H1 (cell line): ENCODE measurements around the gene ATP2B1. TPM values are rescaled to one million over a fixed set of nuclear protein-coding genes. Genes with fewer than 3 reads are reported as not detected.

Experiments used
- CTCF ChIA-PET: fragments of 300-600 bp; sonication (Branson Sonifier 250); formaldehyde crosslinking; loops from one replicate; lab custom pipeline; 2021; ENCODE audit not compliant: partially characterized antibody; lab: Charles Lee
- POLR2A ChIA-PET: fragments of 300-600 bp; sonication (Branson Sonifier 250); formaldehyde crosslinking; loops from one replicate; lab custom pipeline; 2021; ENCODE audit warnings: inconsistent platforms; ENCODE audit not compliant: partially characterized antibody; lab: Charles Lee
- DNase-seq, 2 experiments: peaks; one replicate each; pipeline versions ENCODE4 v3.0.0 to v3.0.0-alpha.2; 2010 to 2022; ENCODE audit warnings: low spot score in 2 of 2, low read depth in 1 of 2, mixed read lengths in 1 of 2
- FAIRE-seq: peaks from 2 replicates; lab custom pipeline; 2011; peaks lifted over from hg19 to GRCh38; lab: Jason Lieb, UNC
- H2AFZ ChIP-seq: 2 replicates; pipeline ENCODE4 v1.8.1; 2012; ENCODE audit warnings: low read length, inconsistent platforms
- H2AK5ac ChIP-seq: 2 replicates; pipeline ENCODE4 v1.6.1; 2013; ENCODE audit warnings: low read depth, low read length
- H2BK120ac ChIP-seq: replicated peaks from 2 replicates; pipeline ENCODE3; 2013; ENCODE audit warnings: low read depth, low read length, inconsistent platforms
- H2BK12ac ChIP-seq: 2 replicates; pipeline ENCODE4 v1.6.1; 2013; ENCODE audit warnings: low read depth, low read length
- H2BK15ac ChIP-seq: 2 replicates; pipeline ENCODE4 v1.6.1; 2013; ENCODE audit warnings: low read length
- H2BK20ac ChIP-seq: 2 replicates; pipeline ENCODE4 v1.6.1; 2013; ENCODE audit warnings: low read length
- H2BK5ac ChIP-seq: 2 replicates; pipeline ENCODE4 v1.6.1; 2013; ENCODE audit warnings: low read depth, low read length
- H3K14ac ChIP-seq: 2 replicates; pipeline ENCODE4 v1.6.1; 2013; ENCODE audit warnings: inconsistent platforms; ENCODE audit not compliant: insufficient read length
- H3K18ac ChIP-seq: 2 replicates; pipeline ENCODE4 v1.6.1; 2013; ENCODE audit warnings: low read length; ENCODE audit errors: extremely low read depth
- H3K23ac ChIP-seq: 2 replicates; pipeline ENCODE4 v1.6.1; 2013; ENCODE audit warnings: inconsistent platforms; ENCODE audit not compliant: insufficient read length
- H3K23me2 ChIP-seq: 2 replicates; pipeline ENCODE4 v1.6.1; 2013; ENCODE audit warnings: low read depth, low read length
- H3K27ac ChIP-seq: 2 replicates; pipeline ENCODE4 v1.6.1; 2011; ENCODE audit warnings: low read depth, low read length, inconsistent platforms
- H3K27me3 ChIP-seq, 4 experiments: replicated peaks in 1 of 4; 1 replicate in 1 of 4; 2 replicates in 3 of 4; pipeline versions ENCODE4 v1.6.1 to v1.8.1; 2011 to 2013; ENCODE audit warnings: low read length in 3 of 4, mild to moderate bottlenecking in 3 of 4, inconsistent platforms in 2 of 4, mixed read lengths in 2 of 4, moderate library complexity in 1 of 4; ENCODE audit not compliant: control insufficient read depth in 3 of 4, insufficient read depth in 3 of 4; ENCODE audit errors: extremely low read depth in 1 of 4
- H3K36me3 ChIP-seq, 4 experiments: 2 replicates each; pipeline versions ENCODE4 v1.6.1 to v1.8.1; 2011 to 2013; ENCODE audit warnings: mild to moderate bottlenecking in 4 of 4, low read length in 3 of 4, moderate library complexity in 2 of 4, control low read depth in 1 of 4, inconsistent platforms in 1 of 4; ENCODE audit not compliant: insufficient read depth in 4 of 4, control insufficient read depth in 2 of 4
- H3K4ac ChIP-seq: replicated peaks from 2 replicates; pipeline ENCODE3; 2013; ENCODE audit warnings: low read length, low read depth, mixed read lengths, inconsistent platforms; ENCODE audit not compliant: insufficient read length
- H3K4me1 ChIP-seq, 4 experiments: replicated peaks in 1 of 4; 1 replicate in 1 of 4; 2 replicates in 3 of 4; pipeline versions ENCODE4 v1.6.1 to v1.8.1; 2011 to 2013; ENCODE audit warnings: low read length in 3 of 4, inconsistent platforms in 2 of 4, mixed read lengths in 1 of 4; ENCODE audit not compliant: insufficient read depth in 4 of 4, control insufficient read depth in 3 of 4
- H3K4me2 ChIP-seq, 2 experiments: 2 replicates each; pipeline versions ENCODE4 v1.6.1 to v1.8.1; 2011 to 2013; ENCODE audit warnings: low read depth in 2 of 2, low read length in 2 of 2, control low read depth in 1 of 2, inconsistent platforms in 1 of 2, mild to moderate bottlenecking in 1 of 2; ENCODE audit not compliant: insufficient read depth in 1 of 2
- H3K4me3 ChIP-seq, 4 experiments: fragments of 200-600, 300-600 bp in 1 of 4; sonication (generic), shearing (Covaris generic), sonication (Bioruptor Twin) in 1 of 4; 2 replicates each; pipeline versions ENCODE4 v1.5.1 to v1.8.1; 2011 to 2016; ENCODE audit warnings: low read length in 4 of 4, low read depth in 3 of 4, control low read depth in 2 of 4, inconsistent platforms in 2 of 4, mild to moderate bottlenecking in 2 of 4, mixed read lengths in 1 of 4, moderate library complexity in 1 of 4; ENCODE audit not compliant: insufficient read depth in 2 of 4; ENCODE audit errors: extremely low read depth in 1 of 4
- H3K56ac ChIP-seq: replicated peaks from 2 replicates; pipeline ENCODE3; 2013; ENCODE audit warnings: low read depth, mild to moderate bottlenecking, mixed read lengths, low read length, inconsistent platforms; ENCODE audit not compliant: insufficient read length
- H3K79me1 ChIP-seq: 2 replicates; pipeline ENCODE4 v1.6.1; 2013; ENCODE audit warnings: low read depth, low read length, control low read depth
- H3K79me2 ChIP-seq, 2 experiments: 2 replicates each; pipeline versions ENCODE4 v1.6.1 to v1.8.1; 2012 to 2013; ENCODE audit warnings: low read length in 2 of 2, mild to moderate bottlenecking in 2 of 2, inconsistent platforms in 1 of 2; ENCODE audit not compliant: insufficient read depth in 2 of 2, control insufficient read depth in 1 of 2
- H3K9ac ChIP-seq, 4 experiments: replicated peaks in 1 of 4; 1 replicate in 1 of 4; 2 replicates in 3 of 4; pipeline versions ENCODE4 v1.6.1 to v1.8.1; 2011 to 2013; ENCODE audit warnings: low read depth in 3 of 4, low read length in 3 of 4, control low read depth in 2 of 4, mild to moderate bottlenecking in 2 of 4, moderate library complexity in 2 of 4, inconsistent platforms in 1 of 4; ENCODE audit errors: extremely low read depth in 1 of 4
- H3K9me3 ChIP-seq, 2 experiments: 2 replicates each; pipeline versions ENCODE4 v1.6.1 to v1.8.1; 2012 to 2013; ENCODE audit warnings: mild to moderate bottlenecking in 2 of 2, moderate library complexity in 2 of 2, control low read depth in 1 of 2, inconsistent platforms in 1 of 2, low read depth in 1 of 2, low read length in 1 of 2, mixed read lengths in 1 of 2; ENCODE audit not compliant: insufficient read depth in 2 of 2
- H4K20me1 ChIP-seq, 2 experiments: replicated peaks in 1 of 2; 2 replicates each; pipeline versions ENCODE3 to v1.8.1; 2011 to 2013; ENCODE audit warnings: inconsistent platforms in 2 of 2, low read length in 2 of 2, mild to moderate bottlenecking in 1 of 2; ENCODE audit not compliant: insufficient read depth in 2 of 2, control insufficient read depth in 1 of 2
- H4K5ac ChIP-seq: 2 replicates; pipeline ENCODE4 v1.6.1; 2013; ENCODE audit warnings: low read length, low read depth, mixed read lengths, inconsistent platforms; ENCODE audit not compliant: insufficient read length
- H4K8ac ChIP-seq: 2 replicates; pipeline ENCODE4 v1.8.0; 2013; ENCODE audit warnings: mild to moderate bottlenecking, moderate library complexity, low read length, inconsistent platforms; ENCODE audit not compliant: insufficient read depth; ENCODE audit errors: extremely low read depth
- H4K91ac ChIP-seq: replicated peaks from 2 replicates; pipeline ENCODE3; 2013; ENCODE audit warnings: low read length, mixed read lengths, inconsistent platforms; ENCODE audit not compliant: insufficient read length
- CREB1 ChIP-seq: IDR thresholded peaks from 2 replicates; pipeline ENCODE4 v1.6.1; 2012; ENCODE audit warnings: inconsistent platforms
- MAFK ChIP-seq: IDR thresholded peaks from 2 replicates; pipeline ENCODE4 v1.6.1; 2012; ENCODE audit warnings: low read depth, mild to moderate bottlenecking, improper control_type of control experiment, low read length
- SAP30 ChIP-seq: fragments of 300-600 bp; sonication (generic); IDR thresholded peaks from 2 replicates; pipeline ENCODE4 v1.7.1; 2012; ENCODE audit warnings: low read length, moderate library complexity, mild to moderate bottlenecking, inconsistent platforms; ENCODE audit not compliant: insufficient read depth, insufficient replicate concordance
- WGBS, 2 experiments: shearing (Covaris generic) in 1 of 2; methylation state at CpG; one replicate each; pipeline versions ENCODE4 v1.1.6 to v1.1.7; 2013 to 2015; ENCODE audit warnings: low lambda C conversion rate in 2 of 2, mixed read lengths in 2 of 2, inconsistent platforms in 1 of 2, low coverage in 1 of 2, missing lambda C conversion rate in 1 of 2; ENCODE audit not compliant: insufficient replicate concordance in 2 of 2, insufficient coverage in 1 of 2, insufficient read length in 1 of 2; ENCODE audit errors: extremely low coverage in 1 of 2, missing lambda C conversion rate in 1 of 2; 5-methylcytosine and 5-hydroxymethylcytosine counted together
- polyA plus RNA-seq, 7 experiments: library from polyadenylated mRNA; depleted of rRNA in 3 of 7; stranded (reverse) in 5 of 7; unstranded in 2 of 7; fragments of >200 nt in 5 of 7; fragments of 200-250 nt in 2 of 7; gene quantifications; 1 replicate in 5 of 7; 2 replicates in 1 of 7; 4 replicates in 1 of 7; pipeline versions ENCODE4 v1.2.1 to v1.2.3, GENCODE V29; 2011 to 2013; ENCODE audit warnings: missing spikeins in 2 of 7, mixed read lengths in 2 of 7
- total RNA-seq: library from RNA; stranded (reverse); fragmentation: NEBNext Ultra II Directional; extraction: Animal tissue kit (Norgen Biotek cat#: 25700); gene quantifications from 2 replicates; pipeline ENCODE4 v1.2.1, GENCODE V29; 2021

ATP2B1 gene
- total and polyA plus RNA-seq, 2 of the 8 experiments (the other 6 are each of a cell fraction or from before 2014, with no cell fraction given) = 4.3 to 32.0 TPM

GRCh38 chr12:89649820-89650219 lies 58.8 kb downstream of the ATP2B1 start:
- Histone ChIP-seq H3K4me3 (no peak overlapping the region), H2BK5ac (no peak overlapping the region), H2BK15ac (no peak overlapping the region), H3K9ac (no peak overlapping the region), H3K14ac (no peak overlapping the region), H2BK120ac (no peak overlapping the region), H3K4me2 (no peak overlapping the region), H3K23me2 (no peaks in the 10 kb centered on the region), H3K27ac (no peak overlapping the region), H3K56ac (no peak overlapping the region), H4K8ac (no peak overlapping the region), H2BK20ac (no peak overlapping the region), H2AK5ac (no peak overlapping the region), H2BK12ac (no peak overlapping the region), H4K20me1 (no peaks in the 10 kb centered on the region), H3K4me1 (peaks cover 0 to 3% (median 0%) of the 10 kb centered on the region in 4 experiments; a peak in 3 of 7 replicates), H3K18ac (no peak overlapping the region), H3K36me3 (no peaks in the 10 kb centered on the region), H3K23ac (no peak overlapping the region), H2AFZ (no peak overlapping the region), H3K4ac (no peak overlapping the region), H3K79me1 (no peaks in the 10 kb centered on the region), H4K5ac (no peak overlapping the region), H3K9me3 (no peaks in the 10 kb centered on the region), H3K27me3 (no peaks in the 10 kb centered on the region), H4K91ac (no peak overlapping the region), H3K79me2 (no peaks in the 10 kb centered on the region)
- DNase-seq = no peak
- no peak for FAIRE-seq
- ChIA-PET POLR2A (interaction anchor here (0.9 kb wide), 1 partner anchor 245 kb away, joined by 3 read pairs; no protein-coding TSS in a partner anchor), CTCF (interaction anchor here (0.9 to 1.5 kb wide), 2 partner anchors 22 to 364 kb away, joined by 3 read pairs; no protein-coding TSS in a partner anchor)
- WGBS, 2 experiments = 95% methylated on average over 3 of the region's 3 CpGs; no CpG with 5 or more reads in 1 of the 2 experiments
- TF ChIP-seq MAFK (no peak), CREB1 (no peak), SAP30 (no peak)
- TF ChIP-seq, all 59 proteins: peak for 0
